HL-60 (cell line): ENCODE measurements around the gene TNK2.

Experiments used
- CTCF ChIP-seq: IDR thresholded peaks from one replicate; pipeline ENCODE4 v1.5.1; 2011; ENCODE audit warnings: low read length, control low read depth, inconsistent platforms; ENCODE audit not compliant: insufficient read depth
- GABPA ChIP-seq: IDR thresholded peaks from 2 replicates; pipeline ENCODE4 v1.6.1; 2012; ENCODE audit warnings: low read depth
- POLR2AphosphoS5 ChIP-seq: IDR thresholded peaks from 2 replicates; pipeline ENCODE4 v1.6.1; 2012; ENCODE audit warnings: low read depth
- TF ChIP-seq, protein P1 (sequence below): IDR thresholded peaks from 2 replicates; pipeline ENCODE4 v1.6.1; 2012; ENCODE audit warnings: low read depth; ENCODE audit not compliant: insufficient replicate concordance

GRCh38 chr3:195882002-195882441, 26.3 kb downstream of the TNK2 start:
- TF ChIP-seq CTCF (no peak), GABPA (no peak), POLR2AphosphoS5 (no peak)
- TF ChIP-seq, protein P1, sequence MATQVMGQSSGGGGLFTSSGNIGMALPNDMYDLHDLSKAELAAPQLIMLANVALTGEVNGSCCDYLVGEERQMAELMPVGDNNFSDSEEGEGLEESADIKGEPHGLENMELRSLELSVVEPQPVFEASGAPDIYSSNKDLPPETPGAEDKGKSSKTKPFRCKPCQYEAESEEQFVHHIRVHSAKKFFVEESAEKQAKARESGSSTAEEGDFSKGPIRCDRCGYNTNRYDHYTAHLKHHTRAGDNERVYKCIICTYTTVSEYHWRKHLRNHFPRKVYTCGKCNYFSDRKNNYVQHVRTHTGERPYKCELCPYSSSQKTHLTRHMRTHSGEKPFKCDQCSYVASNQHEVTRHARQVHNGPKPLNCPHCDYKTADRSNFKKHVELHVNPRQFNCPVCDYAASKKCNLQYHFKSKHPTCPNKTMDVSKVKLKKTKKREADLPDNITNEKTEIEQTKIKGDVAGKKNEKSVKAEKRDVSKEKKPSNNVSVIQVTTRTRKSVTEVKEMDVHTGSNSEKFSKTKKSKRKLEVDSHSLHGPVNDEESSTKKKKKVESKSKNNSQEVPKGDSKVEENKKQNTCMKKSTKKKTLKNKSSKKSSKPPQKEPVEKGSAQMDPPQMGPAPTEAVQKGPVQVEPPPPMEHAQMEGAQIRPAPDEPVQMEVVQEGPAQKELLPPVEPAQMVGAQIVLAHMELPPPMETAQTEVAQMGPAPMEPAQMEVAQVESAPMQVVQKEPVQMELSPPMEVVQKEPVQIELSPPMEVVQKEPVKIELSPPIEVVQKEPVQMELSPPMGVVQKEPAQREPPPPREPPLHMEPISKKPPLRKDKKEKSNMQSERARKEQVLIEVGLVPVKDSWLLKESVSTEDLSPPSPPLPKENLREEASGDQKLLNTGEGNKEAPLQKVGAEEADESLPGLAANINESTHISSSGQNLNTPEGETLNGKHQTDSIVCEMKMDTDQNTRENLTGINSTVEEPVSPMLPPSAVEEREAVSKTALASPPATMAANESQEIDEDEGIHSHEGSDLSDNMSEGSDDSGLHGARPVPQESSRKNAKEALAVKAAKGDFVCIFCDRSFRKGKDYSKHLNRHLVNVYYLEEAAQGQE = no peak
